MM.1S (cell line): ENCODE measurements around the gene MYO1B.

Source experiments
- CTCF ChIP-seq: fragments of 300-600 bp; sonication (generic); IDR thresholded peaks from 2 replicates; pipeline ENCODE4 v1.5.1; 2016; ENCODE audit warnings: antibody characterized with exemption, low read length, mixed read lengths
- EZH2 ChIP-seq: fragments of 300-600 bp; sonication (generic); optimal IDR thresholded peaks from 2 replicates; pipeline ENCODE3; 2017; ENCODE audit warnings: low read depth, mild to moderate bottlenecking, antibody characterized with exemption, low read length, mixed read lengths

GRCh38 chr2:191467113-191467512 is 221.9 kb downstream of the MYO1B start:
- no peak for TF ChIP-seq EZH2
- no peak for TF ChIP-seq CTCF
